ENCODE results near the gene DCTD. TPM values are rescaled to one million over a fixed set of nuclear protein-coding genes. Genes with fewer than 3 reads are reported as not detected.

DCTD gene
- total and polyA plus RNA-seq, 5 experiments from 2014 or later, result 78.8 to 95.9 (median 87.3) TPM

DNA sequence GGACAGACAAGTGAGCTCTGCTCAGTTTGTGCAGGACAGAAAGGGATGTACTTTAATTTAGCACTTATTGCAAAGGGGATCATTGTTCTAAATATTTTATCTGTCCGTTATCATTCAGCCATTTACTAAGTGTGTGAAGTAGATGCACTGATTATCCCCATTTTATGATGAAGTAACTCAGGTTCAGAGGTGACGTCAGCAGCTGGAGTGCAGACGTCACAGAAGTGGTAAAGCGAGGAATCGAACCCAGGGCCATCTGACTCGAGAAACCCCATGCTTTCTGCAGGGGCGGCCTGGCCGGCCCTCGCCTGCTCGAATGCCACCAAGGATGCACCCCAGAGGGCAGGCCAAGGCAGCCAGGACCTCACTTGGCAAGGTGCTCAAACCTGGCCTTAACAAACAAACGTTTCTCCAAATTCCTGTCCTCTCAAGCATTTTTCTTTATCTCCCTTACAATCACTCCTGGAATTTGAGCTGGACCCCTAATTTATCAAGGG, 75.0 kb downstream of the DCTD start:
- POLR2A ChIA-PET, result no interaction called here
- DNase-seq, result no peak
- no peaks in the 10 kb centered on the region for H3K9me3 Mint-ChIP-seq
- H3K27ac Mint-ChIP-seq, result no peak overlapping the region
- no peak for ATAC-seq
- peaks cover 0 to 2% (median under 1%) of the 10 kb centered on the region in 3 donors for H3K36me3 Mint-ChIP-seq
- H3K4me3 Mint-ChIP-seq, result no peak overlapping the region
- no peaks in the 10 kb centered on the region for H3K4me1 Mint-ChIP-seq
- H3K27me3 Mint-ChIP-seq, result peaks cover 13 to 57% (median 32%) of the 10 kb centered on the region in 5 donors

DNA sequence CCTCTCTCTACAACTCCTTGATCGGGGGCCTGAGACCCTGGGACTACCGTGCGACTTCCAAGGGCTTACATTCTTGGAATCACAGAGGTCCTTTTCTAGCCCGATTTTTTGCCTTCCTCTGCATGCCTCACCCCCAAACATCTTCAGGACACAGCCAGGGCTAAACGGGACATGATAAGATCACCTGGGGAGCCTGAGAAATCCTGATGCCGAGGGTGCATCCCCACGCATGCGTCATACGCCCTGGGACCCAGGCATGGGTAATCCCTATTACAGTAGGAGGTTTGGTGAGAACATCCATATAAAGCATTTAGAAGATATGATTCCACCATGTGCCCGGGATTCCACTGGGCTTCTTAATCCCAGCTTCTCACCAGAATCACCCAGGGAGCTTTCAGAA, 77.1 kb downstream of the DCTD start:
- POLR2A ChIA-PET, result no interaction called here
- Mint-ChIP-seq H3K36me3 (peaks cover 0 to 5% (median 2%) of the 10 kb centered on the region in 3 donors), H3K9me3 (peaks cover 0 to 2% (median 0%) of the 10 kb centered on the region in 9 donors), H3K4me1 (no peaks in the 10 kb centered on the region), H3K4me3 (no peak overlapping the region), H3K27me3 (peaks cover 31 to 77% (median 50%) of the 10 kb centered on the region in 5 donors), H3K27ac (no peak overlapping the region)
- DNase-seq (no peak), ATAC-seq (no peak)

Other genes starting within 250 kb of the DCTD start
- gene WWC2, start 181.9 kb upstream of the DCTD start, total RNA-seq, result 1 to 10 TPM; 7.4 to 8.0 TPM
- 1 to 10 TPM in 1 of 3 donors, under 1 TPM in 2; 0.59 to 1.0 (median 0.77) TPM for gene WWC2, start 181.9 kb upstream of the DCTD start, polyA plus RNA-seq

Measured in naive thymus-derived CD8-positive, alpha-beta T cell (primary cell).